Measurements from ENCODE around the gene STRN3.
"Not testable (repeated sequence)": the region's sequence is repeated elsewhere in the genome, so short reads cannot be mapped to it uniquely, and the experiment has no call there.

DNA sequence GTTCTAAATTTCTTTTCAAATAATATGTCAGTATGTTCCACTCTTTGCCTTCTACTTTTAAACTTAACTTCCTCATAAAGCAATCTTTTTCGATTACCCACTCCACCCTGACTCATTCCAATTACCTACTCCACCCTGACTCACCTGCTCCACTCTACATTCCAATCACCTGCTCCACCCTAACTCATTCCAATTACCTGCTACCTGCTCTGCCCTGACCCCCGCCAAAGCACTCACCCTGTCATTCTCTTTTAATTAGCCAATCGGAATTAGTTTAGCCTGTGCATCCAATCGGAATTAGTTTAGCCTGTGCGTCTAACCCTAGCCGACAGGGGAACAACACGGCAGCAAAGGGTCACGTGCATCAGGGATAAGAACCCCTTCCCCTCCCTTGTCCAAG lies 60.3 kb downstream of the STRN3 start:
- TF ChIP-seq EZH2 (IDR thresholded peaks at IDR 0.05; ENCODE audit: insufficient read depth, poor library complexity, severe bottlenecking); EZH2phosphoT487 (IDR thresholded peaks at IDR 0.05; ENCODE audit: insufficient read depth, low read depth): not testable (repeated sequence)

Measured in GM23248 (cell line).